Kidney (tissue), 14 donors: Measurements from ENCODE around the gene CACNA1S. TPM values are rescaled to one million over a fixed set of nuclear protein-coding genes. Genes with fewer than 3 reads are reported as not detected.

Source experiments
- DNase-seq, 5 donors: peaks; one replicate each; pipeline ENCODE4 v3.0.0-alpha.2; 2013 to 2020
- FAIRE-seq: peaks from 2 replicates; lab custom pipeline; 2012; peaks lifted over from hg19 to GRCh38; lab: Jason Lieb, UNC
- H3K27ac ChIP-seq, 2 donors: one replicate each; pipeline ENCODE4 v1.7.0; 2013; ENCODE audit warnings: low read depth in 2 of 2, low read length in 2 of 2, inconsistent platforms in 1 of 2
- H3K27me3 ChIP-seq: one replicate; pipeline ENCODE4 v1.7.1; 2013; ENCODE audit warnings: low read length, inconsistent platforms; ENCODE audit not compliant: control insufficient read depth, insufficient read depth
- H3K36me3 ChIP-seq, 3 donors: one replicate each; pipeline versions ENCODE4 v1.7.0 to v1.7.1; 2013; ENCODE audit warnings: low read length in 3 of 3, control low read depth in 1 of 3, inconsistent platforms in 1 of 3; ENCODE audit not compliant: insufficient read depth in 3 of 3, control insufficient read depth in 2 of 3
- H3K4me1 ChIP-seq, 3 donors: one replicate each; pipeline versions ENCODE4 v1.7.0 to v1.7.1; 2013; ENCODE audit warnings: low read length in 3 of 3, inconsistent platforms in 1 of 3, low read depth in 1 of 3; ENCODE audit not compliant: control insufficient read depth in 2 of 3, insufficient read depth in 2 of 3
- H3K4me3 ChIP-seq, 3 donors: one replicate each; pipeline versions ENCODE4 v1.7.0 to v1.8.1; 2013; ENCODE audit warnings: low read length in 3 of 3, control low read depth in 1 of 3, inconsistent platforms in 1 of 3
- H3K9ac ChIP-seq, 3 donors: one replicate each; pipeline versions ENCODE4 v1.7.0 to v1.7.1; 2013; ENCODE audit warnings: low read length in 3 of 3, control low read depth in 1 of 3, inconsistent platforms in 1 of 3
- H3K9me3 ChIP-seq, 3 donors: one replicate each; pipeline versions ENCODE4 v1.7.0 to v1.7.1; 2013; ENCODE audit warnings: low read length in 3 of 3, control low read depth in 1 of 3, inconsistent platforms in 1 of 3; ENCODE audit not compliant: control insufficient read depth in 2 of 3, insufficient read depth in 1 of 3
- intact Hi-C: fragments of 100-400 bp; cut with DNase I; formaldehyde crosslinking; loops from one replicate; pipeline ENCODE4 v1.11.1; 2022
- polyA plus RNA-seq: library from polyadenylated mRNA; stranded (reverse); fragments of 350-450 nt; fragmentation: Illumina TruSeq; extraction: RNeasy Lipid Tissue Mini Kit (QIAGEN cat#74804); gene quantifications from one replicate; pipeline ENCODE4 v1.2.3, GENCODE V29; 2014; ENCODE audit warnings: low read depth, low replicate concordance; ENCODE audit not compliant: insufficient read depth
- total RNA-seq: library from RNA; stranded (reverse); fragmentation: NEBNext Ultra II Directional; extraction: Animal tissue kit (Norgen Biotek cat#: 25700); gene quantifications from one replicate; pipeline ENCODE4 v1.2.1, GENCODE V29; 2021
- TF ChIP-seq, protein P1 (sequence below): IDR thresholded peaks from 3 replicates; pipeline ENCODE4 v1.5.1; 2012; ENCODE audit warnings: mild to moderate bottlenecking, moderate library complexity, borderline replicate concordance; ENCODE audit not compliant: insufficient read depth; ENCODE audit errors: extremely low read depth
- donor health status: control.
- donor health status: control.
- donor health status: control.
- donor health status: control.
- donor health status: control.
- donor health status: DM: yes; HTN: yes; CAD: no.
- donor health status: Normal renal cell carcinoma (clear cell type).

The CACNA1S gene
- total and polyA plus RNA-seq, 2 donors from 2014 or later, result 0.41 TPM; not detected in 1

DNA sequence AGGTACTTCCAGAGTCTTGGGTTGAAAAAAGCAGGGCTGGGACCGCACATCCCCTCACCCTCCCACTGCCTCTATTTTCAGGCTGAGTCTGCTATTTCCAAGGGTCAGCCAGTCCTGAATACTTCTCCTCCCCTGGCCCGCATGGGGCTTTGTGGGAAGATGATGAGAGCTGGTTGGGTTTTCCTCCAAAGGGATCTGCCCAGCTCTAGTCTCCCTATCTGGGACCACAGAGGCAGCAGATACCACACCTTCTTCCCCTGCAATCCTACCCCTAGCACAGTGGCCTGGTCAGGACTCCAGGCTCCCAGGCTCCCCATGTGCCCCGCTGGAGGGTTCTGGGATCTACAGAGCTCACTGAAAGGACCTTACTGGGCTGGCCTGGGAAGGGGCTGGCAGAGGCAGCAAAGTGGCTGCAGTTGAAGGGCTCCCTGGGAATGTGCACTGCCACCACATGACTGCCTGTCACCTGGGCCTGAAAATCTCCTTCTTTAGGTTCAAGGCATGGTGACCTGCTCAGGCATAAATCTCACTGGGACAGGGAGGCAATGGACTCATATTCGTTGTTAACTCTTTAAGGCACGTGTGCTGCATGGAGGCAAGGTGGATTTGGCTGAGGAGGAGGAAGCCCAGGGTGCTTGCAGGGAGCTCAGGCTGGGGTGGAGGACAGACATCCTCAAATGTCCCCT, 13.1 kb downstream of the CACNA1S start:
- peak in 3 of 5 donors; percentile 51 to 68 (median 67) for DNase-seq
- FAIRE-seq, result no peak

DNA sequence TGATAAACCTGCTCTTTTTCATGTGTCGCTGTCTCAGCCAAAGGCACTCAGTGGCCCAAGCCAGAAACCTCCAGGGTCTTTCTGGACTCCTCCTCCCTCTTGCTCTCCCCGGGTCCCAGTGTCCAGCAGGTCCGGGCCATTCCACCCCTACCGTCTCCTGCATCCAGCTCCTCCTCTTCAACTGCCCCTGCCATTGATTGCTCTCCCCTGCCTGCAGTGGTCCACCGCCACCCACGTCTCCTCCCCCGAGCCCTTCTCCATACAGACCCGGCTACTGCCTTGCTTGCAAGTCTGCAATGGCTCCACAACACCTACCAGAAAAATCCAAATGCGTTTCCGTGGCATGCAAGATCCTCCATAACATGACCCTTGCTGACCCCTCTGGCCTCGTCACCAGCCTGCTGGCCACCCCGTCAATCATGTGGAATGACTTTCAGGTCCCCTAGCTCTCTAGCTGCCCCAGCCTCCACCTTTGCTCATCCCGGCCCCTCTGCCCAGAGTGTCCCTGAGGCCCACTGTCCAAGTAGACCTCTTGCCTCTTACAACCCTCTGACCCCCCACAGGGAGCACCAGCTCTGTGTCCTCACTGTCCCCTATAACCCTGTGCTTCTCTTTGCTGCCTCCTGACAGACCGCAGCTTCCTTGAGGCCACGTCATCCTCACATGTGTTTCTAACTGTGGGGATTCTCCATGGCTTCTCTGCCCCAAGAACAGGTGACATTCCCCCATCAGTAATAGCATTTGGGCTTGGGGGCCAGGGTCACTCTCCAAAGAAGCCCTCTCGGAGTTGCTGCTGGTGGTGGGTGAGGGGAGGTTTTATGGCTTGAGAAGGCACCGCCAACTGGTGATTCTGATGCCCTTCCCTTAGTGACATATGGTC, 15.0 kb downstream of the CACNA1S start:
- no peak overlapping the region for H3K9ac ChIP-seq
- H3K36me3 ChIP-seq, result no peaks in the 10 kb centered on the region
- no peaks in the 10 kb centered on the region for H3K27me3 ChIP-seq
- TF ChIP-seq, protein P1, sequence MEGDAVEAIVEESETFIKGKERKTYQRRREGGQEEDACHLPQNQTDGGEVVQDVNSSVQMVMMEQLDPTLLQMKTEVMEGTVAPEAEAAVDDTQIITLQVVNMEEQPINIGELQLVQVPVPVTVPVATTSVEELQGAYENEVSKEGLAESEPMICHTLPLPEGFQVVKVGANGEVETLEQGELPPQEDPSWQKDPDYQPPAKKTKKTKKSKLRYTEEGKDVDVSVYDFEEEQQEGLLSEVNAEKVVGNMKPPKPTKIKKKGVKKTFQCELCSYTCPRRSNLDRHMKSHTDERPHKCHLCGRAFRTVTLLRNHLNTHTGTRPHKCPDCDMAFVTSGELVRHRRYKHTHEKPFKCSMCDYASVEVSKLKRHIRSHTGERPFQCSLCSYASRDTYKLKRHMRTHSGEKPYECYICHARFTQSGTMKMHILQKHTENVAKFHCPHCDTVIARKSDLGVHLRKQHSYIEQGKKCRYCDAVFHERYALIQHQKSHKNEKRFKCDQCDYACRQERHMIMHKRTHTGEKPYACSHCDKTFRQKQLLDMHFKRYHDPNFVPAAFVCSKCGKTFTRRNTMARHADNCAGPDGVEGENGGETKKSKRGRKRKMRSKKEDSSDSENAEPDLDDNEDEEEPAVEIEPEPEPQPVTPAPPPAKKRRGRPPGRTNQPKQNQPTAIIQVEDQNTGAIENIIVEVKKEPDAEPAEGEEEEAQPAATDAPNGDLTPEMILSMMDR, result no peak
- no peaks in the 10 kb centered on the region for H3K4me1 ChIP-seq
- no peak overlapping the region for H3K27ac ChIP-seq
- no peak overlapping the region for H3K4me3 ChIP-seq
- no peak for FAIRE-seq
- no peaks in the 10 kb centered on the region for H3K9me3 ChIP-seq
- intact Hi-C loops, result no loop called here
- peak in 1 of 5 donors; percentile 20 for DNase-seq

More for the DNA sequence above, 13.1 kb downstream of the CACNA1S start:
- Histone ChIP-seq H3K4me1 (no peaks in the 10 kb centered on the region), H3K9ac (no peak overlapping the region), H3K9me3 (no peaks in the 10 kb centered on the region), H3K27me3 (no peaks in the 10 kb centered on the region), H3K4me3 (no peak overlapping the region), H3K27ac (no peak overlapping the region), H3K36me3 (no peaks in the 10 kb centered on the region)
- intact Hi-C loops, result no loop called here
- TF ChIP-seq, protein P1, result no peak

DNA sequence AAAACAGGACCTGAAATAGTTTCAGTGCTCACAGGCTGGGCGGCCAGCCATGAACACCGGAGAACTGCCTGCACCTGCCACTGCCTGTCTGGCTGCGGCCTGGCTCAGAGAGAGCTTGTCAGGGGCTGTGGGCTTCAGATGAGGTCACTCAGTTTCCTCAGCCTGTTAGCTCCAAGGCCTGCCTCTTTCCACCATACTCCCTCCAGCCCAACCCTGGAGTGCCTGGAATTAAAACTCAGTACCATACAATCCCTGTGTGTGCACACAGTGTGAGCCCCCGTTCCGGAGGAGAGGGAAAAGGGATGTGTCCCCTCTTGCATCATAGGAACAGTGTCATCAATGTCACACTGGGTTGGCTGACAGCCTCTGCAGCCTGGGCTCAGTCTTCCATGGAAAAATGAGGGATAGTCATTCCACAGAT, 16.2 kb downstream of the CACNA1S start:
- no peaks in the 10 kb centered on the region for H3K27me3 ChIP-seq
- intact Hi-C loops, result no loop called here

More for the DNA sequence above, 16.2 kb downstream of the CACNA1S start:
- FAIRE-seq (no peak), DNase-seq (peak in 3 of 5 donors; percentile 54 to 59 (median 57))
- Histone ChIP-seq H3K36me3 (no peaks in the 10 kb centered on the region), H3K27ac (no peak overlapping the region), H3K9me3 (no peaks in the 10 kb centered on the region), H3K4me3 (no peak overlapping the region), H3K4me1 (no peaks in the 10 kb centered on the region), H3K9ac (no peak overlapping the region)
- TF ChIP-seq, protein P1, result no peak
